ENCODE measurements around the gene MYO7A. TPM values are rescaled to one million over a fixed set of nuclear protein-coding genes. Genes with fewer than 3 reads are reported as not detected.

The MYO7A gene
- total RNA-seq, 1 donor from 2014 or later = 0.07 TPM

GRCh38 chr11:77111946-77112345 lies 16.1 kb upstream of the MYO7A start:
- Mint-ChIP-seq H3K27me3 (peaks cover 2% of the 10 kb centered on the region), H3K4me3 (no peak overlapping the region), H3K27ac (no peak overlapping the region), H3K36me3 (ENCODE audit: low read depth) (no peaks in the 10 kb centered on the region), H3K4me1 (peaks cover 3% of the 10 kb centered on the region), H3K9me3 (no peaks in the 10 kb centered on the region)
- no peak for DNase-seq
- intact Hi-C loops (cut with micrococcal nuclease) = no loop called here

DNA sequence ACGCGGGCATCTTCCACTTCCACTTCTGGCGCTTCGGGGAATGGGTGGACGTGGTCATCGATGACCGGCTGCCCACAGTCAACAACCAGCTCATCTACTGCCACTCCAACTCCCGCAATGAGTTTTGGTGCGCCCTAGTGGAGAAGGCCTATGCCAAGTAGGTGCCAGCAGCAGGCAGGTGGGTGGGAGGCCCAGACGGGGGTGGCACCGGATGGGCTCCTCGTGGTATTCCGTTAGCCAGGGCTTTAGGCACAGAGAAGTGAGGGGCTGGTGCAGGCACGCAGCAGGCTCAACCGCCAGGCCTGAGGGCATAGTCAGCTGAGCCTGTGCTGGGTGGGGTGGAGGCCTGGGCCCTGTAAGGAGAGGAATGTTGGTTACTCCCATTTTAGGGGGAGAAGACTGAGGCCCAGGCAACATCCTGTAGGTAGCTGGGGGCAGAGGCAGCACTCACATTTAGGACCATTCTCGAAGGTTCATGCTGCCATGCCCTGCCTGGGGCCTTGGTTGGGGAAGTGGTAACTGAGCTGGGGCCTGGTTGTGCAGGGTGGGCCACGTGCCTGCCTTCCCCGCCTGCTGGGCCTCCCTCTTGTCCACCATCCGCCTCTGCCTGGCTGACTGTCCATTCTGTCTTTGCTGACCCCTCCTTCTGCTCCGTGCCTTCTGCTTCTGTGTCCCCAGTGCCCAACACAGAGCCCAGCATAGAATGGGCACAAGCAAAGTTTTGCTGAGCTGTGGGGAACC lies 15.2 kb upstream of the MYO7A start:
- Mint-ChIP-seq H3K36me3 (ENCODE audit: low read depth) (no peaks in the 10 kb centered on the region), H3K4me1 (peaks cover 3% of the 10 kb centered on the region), H3K4me3 (no peak overlapping the region), H3K27ac (no peak overlapping the region), H3K9me3 (no peaks in the 10 kb centered on the region), H3K27me3 (peaks cover 2% of the 10 kb centered on the region)
- DNase-seq = no peak
- intact Hi-C loops (cut with micrococcal nuclease) = no loop called here

GRCh38 chr11:77113382-77114088 lies 14.5 kb upstream of the MYO7A start:
- no peak overlapping the region for H3K4me3 Mint-ChIP-seq
- intact Hi-C loops (cut with micrococcal nuclease) = no loop called here
- H3K4me1 Mint-ChIP-seq = peaks cover 3% of the 10 kb centered on the region
- no peak overlapping the region for H3K27ac Mint-ChIP-seq
- peaks cover 2% of the 10 kb centered on the region for H3K27me3 Mint-ChIP-seq
- H3K9me3 Mint-ChIP-seq = no peaks in the 10 kb centered on the region
- no peaks in the 10 kb centered on the region for H3K36me3 Mint-ChIP-seq (ENCODE audit: low read depth)
- DNase-seq = peak; percentile 73

- Mint-ChIP-seq H3K4me3 (no peak overlapping the region), H3K27me3 (peaks cover 2% of the 10 kb centered on the region), H3K27ac (no peak overlapping the region), H3K4me1 (peaks cover 3% of the 10 kb centered on the region), H3K36me3 (ENCODE audit: low read depth) (no peaks in the 10 kb centered on the region), H3K9me3 (no peaks in the 10 kb centered on the region)
- no peak for DNase-seq
- intact Hi-C loops (cut with micrococcal nuclease) = no loop called here
Observed at GRCh38 chr11:77114089-77114463, 14.0 kb upstream of the MYO7A start.

DNA sequence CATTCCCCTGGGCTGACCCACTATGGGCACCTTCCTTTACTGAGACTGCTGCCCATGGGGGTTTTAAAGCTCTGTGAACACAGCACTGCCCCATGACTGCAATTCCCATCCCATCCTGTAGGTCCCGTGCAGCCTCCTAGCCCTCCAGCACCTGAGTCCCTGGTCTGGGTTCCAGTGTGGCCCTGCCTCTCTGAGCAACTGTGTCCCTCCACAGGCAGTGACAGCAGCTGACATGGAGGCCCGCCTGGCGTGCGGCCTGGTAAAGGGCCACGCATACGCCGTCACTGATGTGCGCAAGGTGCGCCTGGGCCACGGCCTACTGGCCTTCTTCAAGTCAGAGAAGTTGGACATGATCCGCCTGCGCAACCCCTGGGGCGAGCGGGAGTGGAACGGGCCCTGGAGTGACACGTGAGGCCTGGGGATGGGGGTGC lies 12.8 kb upstream of the MYO7A start:
- Mint-ChIP-seq H3K4me1 (peaks cover 3% of the 10 kb centered on the region), H3K4me3 (no peak overlapping the region), H3K27ac (no peak overlapping the region), H3K36me3 (ENCODE audit: low read depth) (no peaks in the 10 kb centered on the region), H3K27me3 (no peaks in the 10 kb centered on the region), H3K9me3 (no peaks in the 10 kb centered on the region)
- intact Hi-C loops (cut with micrococcal nuclease) = no loop called here
- DNase-seq = no peak

- no peak overlapping the region for H3K27ac Mint-ChIP-seq
- H3K4me1 Mint-ChIP-seq = peaks cover 3% of the 10 kb centered on the region
- no peaks in the 10 kb centered on the region for H3K27me3 Mint-ChIP-seq
- no peak for DNase-seq
- no peaks in the 10 kb centered on the region for H3K9me3 Mint-ChIP-seq
- H3K36me3 Mint-ChIP-seq (ENCODE audit: low read depth) = no peaks in the 10 kb centered on the region
- no peak overlapping the region for H3K4me3 Mint-ChIP-seq
- intact Hi-C loops (cut with micrococcal nuclease) = no loop called here
Observed at GRCh38 chr11:77115956-77116355, 12.1 kb upstream of the MYO7A start.

- DNase-seq = no peak
- intact Hi-C loops (cut with micrococcal nuclease) = no loop called here
- Mint-ChIP-seq H3K4me3 (no peak overlapping the region), H3K4me1 (peaks cover 3% of the 10 kb centered on the region), H3K9me3 (no peaks in the 10 kb centered on the region), H3K27ac (no peak overlapping the region), H3K27me3 (no peaks in the 10 kb centered on the region), H3K36me3 (ENCODE audit: low read depth) (no peaks in the 10 kb centered on the region)
Observed at GRCh38 chr11:77117492-77117891, 10.6 kb upstream of the MYO7A start.

- intact Hi-C loops (cut with micrococcal nuclease) = no loop called here
- no peaks in the 10 kb centered on the region for H3K9me3 Mint-ChIP-seq
- no peak overlapping the region for H3K27ac Mint-ChIP-seq
- no peak overlapping the region for H3K4me3 Mint-ChIP-seq
- H3K27me3 Mint-ChIP-seq = no peaks in the 10 kb centered on the region
- H3K36me3 Mint-ChIP-seq (ENCODE audit: low read depth) = no peaks in the 10 kb centered on the region
- peaks cover 3% of the 10 kb centered on the region for H3K4me1 Mint-ChIP-seq
- DNase-seq = no peak
Observed at GRCh38 chr11:77118086-77118485, 10.0 kb upstream of the MYO7A start.

DNA sequence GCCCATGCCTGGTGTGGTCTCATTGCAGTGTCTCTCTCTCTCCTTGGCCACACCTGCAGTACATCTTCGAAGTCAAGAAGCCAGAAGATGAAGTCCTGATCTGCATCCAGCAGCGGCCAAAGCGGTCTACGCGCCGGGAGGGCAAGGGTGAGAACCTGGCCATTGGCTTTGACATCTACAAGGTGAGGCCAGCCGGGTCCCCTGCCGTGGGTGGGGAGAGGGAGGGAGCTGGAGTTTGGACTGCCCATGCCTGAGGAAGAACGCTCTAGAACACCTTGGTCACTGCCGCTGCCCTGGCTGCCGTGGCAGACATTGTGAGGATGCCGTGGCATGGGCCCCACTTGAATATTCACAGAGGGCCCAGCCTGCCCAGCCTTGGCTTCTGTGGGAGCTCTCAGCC lies 9.1 kb upstream of the MYO7A start:
- H3K27ac Mint-ChIP-seq = no peak overlapping the region
- no peaks in the 10 kb centered on the region for H3K4me1 Mint-ChIP-seq
- intact Hi-C loops (cut with micrococcal nuclease) = no loop called here
- H3K9me3 Mint-ChIP-seq = no peaks in the 10 kb centered on the region
- H3K4me3 Mint-ChIP-seq = no peak overlapping the region
- no peaks in the 10 kb centered on the region for H3K27me3 Mint-ChIP-seq
- no peak for DNase-seq
- H3K36me3 Mint-ChIP-seq (ENCODE audit: low read depth) = no peaks in the 10 kb centered on the region

- Mint-ChIP-seq H3K36me3 (ENCODE audit: low read depth) (no peaks in the 10 kb centered on the region), H3K27me3 (no peaks in the 10 kb centered on the region), H3K27ac (no peak overlapping the region), H3K9me3 (no peaks in the 10 kb centered on the region), H3K4me3 (no peak overlapping the region), H3K4me1 (no peaks in the 10 kb centered on the region)
- DNase-seq = no peak
- intact Hi-C loops (cut with micrococcal nuclease) = no loop called here
Observed at GRCh38 chr11:77119531-77119936, 8.5 kb upstream of the MYO7A start.

- intact Hi-C loops (cut with micrococcal nuclease) = no loop called here
- Mint-ChIP-seq H3K4me3 (no peak overlapping the region), H3K27me3 (no peaks in the 10 kb centered on the region), H3K36me3 (ENCODE audit: low read depth) (no peaks in the 10 kb centered on the region), H3K27ac (no peak overlapping the region), H3K4me1 (no peaks in the 10 kb centered on the region), H3K9me3 (no peaks in the 10 kb centered on the region)
- DNase-seq = no peak
Observed at GRCh38 chr11:77120571-77120970, 7.5 kb upstream of the MYO7A start.

GRCh38 chr11:77121096-77121640 lies 6.9 kb upstream of the MYO7A start:
- H3K27ac Mint-ChIP-seq = no peak overlapping the region
- H3K27me3 Mint-ChIP-seq = no peaks in the 10 kb centered on the region
- no peak for DNase-seq
- H3K36me3 Mint-ChIP-seq (ENCODE audit: low read depth) = no peaks in the 10 kb centered on the region
- no peaks in the 10 kb centered on the region for H3K9me3 Mint-ChIP-seq
- no peak overlapping the region for H3K4me3 Mint-ChIP-seq
- H3K4me1 Mint-ChIP-seq = no peaks in the 10 kb centered on the region
- intact Hi-C loops (cut with micrococcal nuclease) = no loop called here

GRCh38 chr11:77121876-77122575 lies 6.0 kb upstream of the MYO7A start:
- no peaks in the 10 kb centered on the region for H3K27me3 Mint-ChIP-seq
- H3K4me3 Mint-ChIP-seq = no peak overlapping the region
- H3K9me3 Mint-ChIP-seq = no peaks in the 10 kb centered on the region
- intact Hi-C loops (cut with micrococcal nuclease) = no loop called here
- no peak overlapping the region for H3K27ac Mint-ChIP-seq
- H3K36me3 Mint-ChIP-seq (ENCODE audit: low read depth) = no peaks in the 10 kb centered on the region
- DNase-seq = no peak
- peaks cover 2% of the 10 kb centered on the region for H3K4me1 Mint-ChIP-seq

- intact Hi-C loops (cut with micrococcal nuclease) = no loop called here
- DNase-seq = no peak
- Mint-ChIP-seq H3K4me3 (no peak overlapping the region), H3K36me3 (ENCODE audit: low read depth) (no peaks in the 10 kb centered on the region), H3K9me3 (no peaks in the 10 kb centered on the region), H3K4me1 (peaks cover 5% of the 10 kb centered on the region), H3K27me3 (peaks cover 3% of the 10 kb centered on the region), H3K27ac (no peak overlapping the region)
Observed at GRCh38 chr11:77122576-77123212, 5.4 kb upstream of the MYO7A start.

All from activated CD4-positive, alpha-beta T cell treated with anti-CD3 and anti-CD28 coated beads, Interleukin-2, amount 10 ng/mL, durations not matched to agents 24 days and 14 days (primary cell).